OCI-LY3 (cell line): Measurements from ENCODE around the gene APOL2.
"Not testable (repeated sequence)": the region's sequence is repeated elsewhere in the genome, so short reads cannot be mapped to it uniquely, and the experiment has no call there.

Experiments
- H2AFZ ChIP-seq: fragments of 200-600, 300-600 bp; shearing (Covaris generic); 2 replicates; pipeline ENCODE4 v1.6.0; 2014; ENCODE audit warnings: antibody characterized with exemption, low read depth, low read length
- H3K27ac ChIP-seq: fragments of 200-600, 300-600 bp; sonication (generic); 2 replicates; pipeline ENCODE4 v1.5.1; 2014; ENCODE audit warnings: mild to moderate bottlenecking, low read length, moderate library complexity, mixed read lengths
- H3K27me3 ChIP-seq: fragments of 200-600, 300-600 bp; sonication (generic); 2 replicates; pipeline ENCODE4 v1.6.1; 2014; ENCODE audit warnings: low read depth, low read length, mixed read lengths
- H3K36me3 ChIP-seq: fragments of 200-600, 300-600 bp; sonication (generic); replicated peaks from 2 replicates; pipeline ENCODE3; 2014; ENCODE audit warnings: low read depth, low read length, mixed read lengths
- H3K4me1 ChIP-seq: fragments of 300-600, 200-600 bp; sonication (generic); 2 replicates; pipeline ENCODE4 v1.6.1; 2014; ENCODE audit warnings: low read length, mixed read lengths
- H3K4me2 ChIP-seq: fragments of 200-600, 300-600 bp; sonication (generic); 2 replicates; pipeline ENCODE4 v1.6.1; 2014; ENCODE audit warnings: low read length, mixed read lengths
- H3K4me3 ChIP-seq: fragments of 300-600, 200-600 bp; sonication (generic); 2 replicates; pipeline ENCODE4 v1.5.1; 2014; ENCODE audit warnings: antibody characterized with exemption, mild to moderate bottlenecking, low read length, moderate library complexity
- H3K79me2 ChIP-seq: fragments of 300-600, 200-600 bp; shearing (Covaris generic); 2 replicates; pipeline ENCODE4 v1.6.1; 2014; ENCODE audit warnings: mild to moderate bottlenecking, low read length, mixed read lengths
- H3K9ac ChIP-seq: fragments of 300-600, 200-600 bp; shearing (Covaris generic); 2 replicates; pipeline ENCODE4 v1.6.0; 2014; ENCODE audit warnings: mild to moderate bottlenecking, low read length, moderate library complexity
- H3K9me3 ChIP-seq: fragments of 200-600, 300-600 bp; shearing (Covaris generic); 2 replicates; pipeline ENCODE4 v1.6.1; 2014; ENCODE audit warnings: low read length, mixed read lengths; ENCODE audit not compliant: insufficient read depth
- H4K20me1 ChIP-seq: fragments of 200-600, 300-600 bp; sonication (generic); 2 replicates; pipeline ENCODE4 v1.6.1; 2016; ENCODE audit warnings: low read length, mixed read lengths; ENCODE audit not compliant: insufficient read depth
- EZH2phosphoT487 ChIP-seq: fragments of 200-600 bp; shearing (Covaris generic); IDR thresholded peaks from 2 replicates; pipeline ENCODE4 v1.6.1; 2018; ENCODE audit warnings: antibody characterized with exemption, mixed run types, low read depth
- TF ChIP-seq, protein P1 (sequence below): fragments of 200-600, 300-600 bp; sonication (generic); IDR thresholded peaks from 2 replicates; pipeline ENCODE4 v1.5.1; 2014; ENCODE audit warnings: antibody characterized with exemption, low read length, low read depth

Gene APOL2

DNA sequence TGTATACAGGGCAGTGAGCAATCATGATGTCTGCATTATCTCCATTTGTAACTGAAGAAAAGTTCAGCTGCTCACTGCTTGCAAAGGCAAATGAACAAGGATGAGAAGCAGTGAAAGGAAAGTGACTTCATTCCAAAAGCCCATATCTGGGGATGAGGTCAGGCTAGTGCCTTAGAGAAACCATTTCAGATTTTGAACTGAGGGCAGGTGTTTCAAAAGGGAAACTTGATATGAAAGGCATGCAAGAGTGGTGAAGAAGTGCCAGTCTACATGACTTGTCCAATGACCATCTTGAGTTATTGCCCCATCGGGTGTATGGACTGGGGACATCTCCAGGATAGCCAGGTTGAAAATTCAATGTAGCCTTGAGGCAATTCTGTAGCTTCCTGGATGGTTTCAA, 30.4 kb downstream of the APOL2 start:
- Histone ChIP-seq H3K27ac (no peak overlapping the region), H2AFZ (no peak overlapping the region), H3K79me2 (no peaks in the 10 kb centered on the region), H3K4me3 (no peak overlapping the region), H3K9ac (no peak overlapping the region), H4K20me1 (no peaks in the 10 kb centered on the region), H3K9me3 (no peaks in the 10 kb centered on the region; the same call in 1 of the 2 replicates), H3K4me2 (no peak overlapping the region), H3K4me1 (peaks cover 23% of the 10 kb centered on the region), H3K36me3 (no peaks in the 10 kb centered on the region), H3K27me3 (peaks cover 6% of the 10 kb centered on the region; the same call in 1 of the 2 replicates)
- TF ChIP-seq, protein P1, sequence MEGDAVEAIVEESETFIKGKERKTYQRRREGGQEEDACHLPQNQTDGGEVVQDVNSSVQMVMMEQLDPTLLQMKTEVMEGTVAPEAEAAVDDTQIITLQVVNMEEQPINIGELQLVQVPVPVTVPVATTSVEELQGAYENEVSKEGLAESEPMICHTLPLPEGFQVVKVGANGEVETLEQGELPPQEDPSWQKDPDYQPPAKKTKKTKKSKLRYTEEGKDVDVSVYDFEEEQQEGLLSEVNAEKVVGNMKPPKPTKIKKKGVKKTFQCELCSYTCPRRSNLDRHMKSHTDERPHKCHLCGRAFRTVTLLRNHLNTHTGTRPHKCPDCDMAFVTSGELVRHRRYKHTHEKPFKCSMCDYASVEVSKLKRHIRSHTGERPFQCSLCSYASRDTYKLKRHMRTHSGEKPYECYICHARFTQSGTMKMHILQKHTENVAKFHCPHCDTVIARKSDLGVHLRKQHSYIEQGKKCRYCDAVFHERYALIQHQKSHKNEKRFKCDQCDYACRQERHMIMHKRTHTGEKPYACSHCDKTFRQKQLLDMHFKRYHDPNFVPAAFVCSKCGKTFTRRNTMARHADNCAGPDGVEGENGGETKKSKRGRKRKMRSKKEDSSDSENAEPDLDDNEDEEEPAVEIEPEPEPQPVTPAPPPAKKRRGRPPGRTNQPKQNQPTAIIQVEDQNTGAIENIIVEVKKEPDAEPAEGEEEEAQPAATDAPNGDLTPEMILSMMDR, result no peak
- no peak for TF ChIP-seq EZH2phosphoT487

DNA sequence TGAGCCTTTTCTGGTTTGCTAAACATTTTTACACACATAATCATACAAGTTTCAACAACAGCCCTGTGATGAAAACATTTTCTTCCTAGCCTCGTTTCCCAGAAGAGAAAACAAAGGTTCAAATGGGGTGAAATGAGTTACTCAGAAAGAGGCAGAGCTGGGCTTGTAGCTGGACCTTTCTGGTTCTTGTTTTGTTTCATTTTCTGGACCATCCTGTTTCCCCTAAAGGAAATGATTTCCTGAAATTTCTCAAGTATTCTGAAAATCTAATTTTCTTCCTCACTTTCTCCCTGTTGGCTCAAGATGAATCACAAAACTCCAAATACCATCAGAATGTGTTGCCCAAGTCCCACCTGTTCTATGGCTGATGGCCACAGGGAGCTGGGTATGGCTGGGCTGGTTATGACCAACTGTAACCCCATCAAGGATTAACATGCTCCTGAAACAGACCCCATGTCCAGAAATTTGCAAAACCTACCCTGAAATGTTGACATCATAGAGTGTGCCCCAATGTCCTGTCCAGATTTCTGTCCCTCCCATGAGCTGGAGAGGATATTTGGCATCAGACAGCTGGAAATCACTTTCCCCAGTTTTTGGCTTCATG, 31.1 kb downstream of the APOL2 start:
- no peak for TF ChIP-seq EZH2phosphoT487
- TF ChIP-seq, protein P1, result no peak
- H3K4me1 ChIP-seq, result peaks cover 19% of the 10 kb centered on the region
- H3K4me3 ChIP-seq, result no peak overlapping the region
- no peak overlapping the region for H3K27ac ChIP-seq
- peaks cover 6% of the 10 kb centered on the region; the same call in 1 of the 2 replicates for H3K27me3 ChIP-seq
- H2AFZ ChIP-seq, result no peak overlapping the region
- no peaks in the 10 kb centered on the region for H4K20me1 ChIP-seq
- no peaks in the 10 kb centered on the region for H3K79me2 ChIP-seq
- H3K36me3 ChIP-seq, result no peaks in the 10 kb centered on the region
- no peaks in the 10 kb centered on the region; the same call in 1 of the 2 replicates for H3K9me3 ChIP-seq
- no peak overlapping the region for H3K4me2 ChIP-seq
- H3K9ac ChIP-seq, result no peak overlapping the region

DNA sequence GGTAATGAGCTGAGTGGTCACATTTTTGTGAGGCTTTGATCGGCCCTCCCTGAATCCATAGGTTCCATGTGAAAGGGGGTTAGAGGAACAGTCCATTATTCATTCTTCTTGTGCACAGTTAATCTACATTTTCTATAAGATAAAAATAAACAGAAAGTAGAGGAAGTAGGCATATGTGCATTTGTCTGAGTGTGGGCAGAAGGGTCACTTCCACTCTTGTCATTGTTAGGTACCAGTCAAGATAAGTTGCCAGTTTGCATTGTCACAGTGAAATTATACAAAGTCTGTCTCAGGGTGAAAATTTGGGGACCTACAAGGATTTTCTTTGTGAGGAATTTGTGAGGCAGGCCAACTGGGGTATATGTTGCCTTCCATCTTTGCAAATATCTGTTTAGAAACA, 33.1 kb downstream of the APOL2 start:
- Histone ChIP-seq H3K9ac (no peak overlapping the region), H3K27me3 (peaks cover 3% of the 10 kb centered on the region; the same call in 1 of the 2 replicates), H3K79me2 (no peaks in the 10 kb centered on the region), H3K9me3 (no peaks in the 10 kb centered on the region; the same call in 1 of the 2 replicates), H3K4me1 (peaks cover 12% of the 10 kb centered on the region), H3K4me3 (no peak overlapping the region), H3K36me3 (no peaks in the 10 kb centered on the region), H4K20me1 (no peaks in the 10 kb centered on the region), H3K4me2 (no peak overlapping the region), H3K27ac (no peak overlapping the region), H2AFZ (no peak overlapping the region)
- TF ChIP-seq, protein P1, result no peak
- no peak for TF ChIP-seq EZH2phosphoT487

DNA sequence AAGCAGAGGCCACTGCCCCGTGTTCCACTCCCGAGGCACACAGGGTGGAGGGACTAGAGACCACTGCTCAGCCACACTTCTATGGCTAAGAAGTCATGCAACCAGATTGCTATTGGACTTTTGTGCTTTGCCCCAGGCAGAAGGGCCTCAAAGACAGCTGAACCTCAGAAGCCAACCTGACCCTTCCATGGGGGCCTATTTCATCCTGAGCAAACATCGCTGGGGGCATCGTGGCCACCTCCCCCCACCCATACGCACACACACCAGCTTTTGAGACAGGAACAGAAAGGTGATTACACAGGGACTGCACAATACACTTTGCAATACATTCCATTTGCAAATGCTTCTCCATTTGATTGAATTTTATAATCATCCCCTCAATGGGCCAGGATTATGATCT, 33.8 kb downstream of the APOL2 start:
- H3K9ac ChIP-seq, H3K9me3 ChIP-seq, H4K20me1 ChIP-seq, H3K4me3 ChIP-seq, H2AFZ ChIP-seq, H3K4me2 ChIP-seq, H3K27ac ChIP-seq, H3K36me3 ChIP-seq, H3K27me3 ChIP-seq, H3K79me2 ChIP-seq: not testable (repeated sequence)
- peaks cover 11% of the 10 kb centered on the region for H3K4me1 ChIP-seq
